GM12864 (cell line): Measurements from ENCODE around the gene PCDHGA10.
"Not testable (repeated sequence)": the region's sequence is repeated elsewhere in the genome, so short reads cannot be mapped to it uniquely, and the experiment has no call there.

Experiments used
- DNase-seq: peaks from one replicate; pipeline ENCODE4 v3.0.0-alpha.2; 2011; ENCODE audit warnings: low read depth
- H3K4me3 ChIP-seq: 2 replicates; pipeline ENCODE4 v1.5.1; 2011; ENCODE audit warnings: mild to moderate bottlenecking, low read depth, low read length, control low read depth
- CTCF ChIP-seq: IDR thresholded peaks from 2 replicates; pipeline ENCODE4 v1.5.1; 2011; ENCODE audit warnings: low read depth, mild to moderate bottlenecking, moderate library complexity, low read length, control low read depth, inconsistent platforms; ENCODE audit errors: missing control alignments

PCDHGA10 gene

DNA sequence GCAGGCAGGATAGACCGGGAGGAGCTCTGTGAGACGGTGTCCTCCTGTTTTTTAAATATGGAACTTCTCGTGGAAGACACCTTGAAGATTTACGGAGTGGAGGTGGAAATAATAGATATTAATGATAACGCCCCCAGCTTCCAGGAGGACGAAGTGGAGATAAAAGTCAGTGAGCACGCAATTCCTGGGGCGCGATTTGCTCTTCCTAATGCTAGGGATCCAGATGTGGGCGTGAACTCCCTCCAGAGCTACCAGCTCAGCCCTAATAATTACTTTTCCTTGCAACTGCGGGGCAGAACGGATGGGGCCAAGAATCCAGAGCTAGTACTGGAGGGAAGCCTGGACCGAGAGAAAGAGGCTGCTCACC lies 8.7 kb downstream of the PCDHGA10 start:
- H3K4me3 ChIP-seq, result peak overlapping the region; percentile 70
- no peak for TF ChIP-seq CTCF
- no peak for DNase-seq

- TF ChIP-seq CTCF, result no peak
- no peak overlapping the region for H3K4me3 ChIP-seq
- DNase-seq, result no peak
These were observed 10.0 kb downstream of the PCDHGA10 start for GRCh38 chr5:141422742-141423291.

DNA sequence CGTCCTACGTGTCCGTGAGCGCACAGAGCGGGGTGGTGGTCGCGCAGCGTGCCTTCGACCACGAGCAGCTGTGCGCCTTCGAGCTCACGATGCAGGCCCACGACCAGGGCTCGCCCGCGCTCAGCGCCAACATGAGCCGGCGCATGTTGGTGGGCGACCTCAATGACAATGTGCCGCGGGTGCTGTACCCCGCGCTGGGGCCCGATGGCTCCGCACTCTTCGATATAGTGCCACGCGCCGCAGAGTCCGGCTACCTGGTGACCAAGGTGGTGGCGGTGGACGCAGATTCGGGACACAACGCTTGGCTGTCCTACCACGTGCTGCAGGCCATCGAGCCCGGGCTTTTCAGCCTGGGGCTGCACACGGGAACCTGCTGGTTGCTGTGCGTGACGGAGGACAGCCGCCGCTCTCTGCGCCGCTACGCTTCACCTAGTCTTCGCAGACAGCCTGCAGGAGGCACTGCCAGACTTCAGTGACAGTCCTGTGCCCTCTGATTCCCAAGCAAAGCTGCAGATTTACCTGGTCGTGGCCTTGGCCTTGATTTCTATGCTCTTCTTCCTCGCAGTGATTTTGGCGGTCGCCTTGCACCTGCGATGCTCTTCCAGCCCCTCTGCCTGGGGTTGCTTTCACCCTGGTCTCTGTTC lies 15.1 kb downstream of the PCDHGA10 start:
- DNase-seq, result no peak
- TF ChIP-seq CTCF, result no peak
- no peak overlapping the region for H3K4me3 ChIP-seq

DNA sequence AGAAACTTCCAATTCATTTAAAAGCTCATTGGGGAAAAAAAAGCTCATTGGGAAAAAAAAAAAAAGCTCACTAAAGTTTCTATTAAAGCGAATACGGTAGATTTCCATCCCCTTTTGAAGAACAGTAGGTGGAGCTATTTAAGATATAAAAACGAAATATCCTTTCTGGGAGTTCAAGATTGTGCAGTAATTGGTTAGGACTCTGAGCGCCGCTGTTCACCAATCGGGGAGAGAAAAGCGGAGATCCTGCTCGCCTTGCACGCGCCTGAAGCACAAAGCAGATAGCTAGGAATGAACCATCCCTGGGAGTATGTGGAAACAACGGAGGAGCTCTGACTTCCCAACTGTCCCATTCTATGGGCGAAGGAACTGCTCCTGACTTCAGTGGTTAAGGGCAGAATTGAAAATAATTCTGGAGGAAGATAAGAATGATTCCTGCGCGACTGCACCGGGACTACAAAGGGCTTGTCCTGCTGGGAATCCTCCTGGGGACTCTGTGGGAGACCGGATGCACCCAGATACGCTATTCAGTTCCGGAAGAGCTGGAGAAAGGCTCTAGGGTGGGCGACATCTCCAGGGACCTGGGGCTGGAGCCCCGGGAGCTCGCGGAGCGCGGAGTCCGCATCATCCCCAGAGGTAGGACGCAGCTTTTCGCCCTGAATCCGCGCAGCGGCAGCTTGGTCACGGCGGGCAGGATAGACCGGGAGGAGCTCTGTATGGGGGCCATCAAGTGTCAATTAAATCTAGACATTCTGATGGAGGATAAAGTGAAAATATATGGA lies 17.7 kb downstream of the PCDHGA10 start, which contains the start of gene PCDHGA12:
TSS of gene PCDHGA12 (plus strand) at position 176 of the 782 bp plus-strand sequence. CDS start at position 429, 253 bp downstream.
- peak; percentile 72 for DNase-seq
- TF ChIP-seq CTCF, result peak; percentile 76
- H3K4me3 ChIP-seq, result peak within 1 kb of the TSS; percentile 64

DNA sequence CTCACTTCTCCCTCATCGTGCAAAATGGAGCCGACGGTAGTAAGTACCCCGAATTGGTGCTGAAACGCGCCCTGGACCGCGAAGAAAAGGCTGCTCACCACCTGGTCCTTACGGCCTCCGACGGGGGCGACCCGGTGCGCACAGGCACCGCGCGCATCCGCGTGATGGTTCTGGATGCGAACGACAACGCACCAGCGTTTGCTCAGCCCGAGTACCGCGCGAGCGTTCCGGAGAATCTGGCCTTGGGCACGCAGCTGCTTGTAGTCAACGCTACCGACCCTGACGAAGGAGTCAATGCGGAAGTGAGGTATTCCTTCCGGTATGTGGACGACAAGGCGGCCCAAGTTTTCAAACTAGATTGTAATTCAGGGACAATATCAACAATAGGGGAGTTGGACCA lies 18.5 kb downstream of the PCDHGA10 start:
- TF ChIP-seq CTCF, result no peak
- DNase-seq, result no peak
- H3K4me3 ChIP-seq, result peak overlapping the region; percentile 64

DNA sequence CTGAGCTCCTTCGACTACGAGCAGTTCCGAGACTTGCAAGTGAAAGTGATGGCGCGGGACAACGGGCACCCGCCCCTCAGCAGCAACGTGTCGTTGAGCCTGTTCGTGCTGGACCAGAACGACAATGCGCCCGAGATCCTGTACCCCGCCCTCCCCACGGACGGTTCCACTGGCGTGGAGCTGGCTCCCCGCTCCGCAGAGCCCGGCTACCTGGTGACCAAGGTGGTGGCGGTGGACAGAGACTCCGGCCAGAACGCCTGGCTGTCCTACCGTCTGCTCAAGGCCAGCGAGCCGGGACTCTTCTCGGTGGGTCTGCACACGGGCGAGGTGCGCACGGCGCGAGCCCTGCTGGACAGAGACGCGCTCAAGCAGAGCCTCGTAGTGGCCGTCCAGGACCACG lies 19.5 kb downstream of the PCDHGA10 start:
- H3K4me3 ChIP-seq, result not testable (repeated sequence)

GRCh38 chr5:141432726-141433125 lies 19.9 kb downstream of the PCDHGA10 start:
- not testable (repeated sequence) for DNase-seq, H3K4me3 ChIP-seq

More for the DNA sequence above, 19.5 kb downstream of the PCDHGA10 start:
- not testable (repeated sequence) for DNase-seq
